Adipose tissue (tissue), 3 donors: ENCODE data around the gene FOXJ3. TPM values are rescaled to one million over a fixed set of nuclear protein-coding genes. Genes with fewer than 3 reads are reported as not detected.

Experiments used
- H3K27ac ChIP-seq: one replicate; pipeline ENCODE4 v1.5.1; 2013; ENCODE audit warnings: low read depth, low read length
- WGBS, 3 donors: extraction: QIAGEN DNeasy Blood & Tissue Kit; methylation state at CpG; one replicate each; pipeline ENCODE4 v1.1.7; 2013; 5-methylcytosine and 5-hydroxymethylcytosine counted together
- polyA plus RNA-seq, 3 donors: library from polyadenylated mRNA; stranded (reverse); fragments of 200-250 nt; gene quantifications; one replicate each; pipeline ENCODE4 v1.2.3, GENCODE V29; 2013
- donor health status: healthy with polysubstance abuse.
- donor health status: Bipolar disorder and iron deficiency.
- donor health status: healthy.

FOXJ3 gene
- polyA plus RNA-seq, 3 donors: 8.4 to 17.5 (median 13.0) TPM

DNA sequence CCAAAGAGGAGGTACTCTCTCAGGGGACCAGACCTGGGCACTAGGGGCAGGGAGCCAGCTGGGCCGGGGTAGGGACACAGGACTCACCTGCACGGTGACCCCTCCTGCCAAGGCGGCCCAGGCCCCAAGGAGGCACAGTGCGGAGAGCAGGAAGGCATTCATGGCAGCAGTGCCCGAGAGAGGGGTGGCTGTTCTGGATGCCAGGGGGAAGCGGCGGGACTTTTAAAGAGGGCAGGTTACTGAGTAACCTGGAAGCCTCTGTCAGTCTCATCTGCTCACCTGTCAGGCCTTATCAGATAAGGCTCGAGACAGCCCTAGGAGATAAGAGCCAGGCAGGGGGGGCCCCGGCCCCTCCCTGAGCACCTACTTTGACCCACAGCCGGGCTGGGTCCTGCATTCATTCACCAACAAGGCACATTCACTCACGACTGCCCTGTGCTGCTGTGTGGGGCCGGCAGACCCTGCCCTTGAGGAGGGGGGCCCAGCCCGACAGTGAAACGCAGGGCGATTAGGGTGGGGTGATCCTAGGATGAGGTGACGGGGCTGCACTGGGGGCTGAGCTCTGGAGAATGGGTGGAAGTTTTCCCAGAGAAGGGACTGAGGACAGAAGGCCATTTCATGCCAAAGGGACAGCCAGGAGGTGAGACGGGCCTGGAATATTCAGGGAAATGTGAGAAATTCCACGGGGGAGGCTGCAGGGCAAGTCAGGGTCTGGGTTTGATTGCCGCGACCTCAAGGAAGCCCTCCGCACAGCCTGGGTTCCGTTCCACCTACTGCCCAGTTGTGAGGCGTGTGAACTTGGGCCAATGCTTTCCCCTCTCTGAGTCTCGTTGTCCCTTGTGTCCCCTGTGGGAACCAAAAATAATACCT lies 170.2 kb downstream of the FOXJ3 start, which contains the start of gene GUCA2A:
TSS of gene GUCA2A (minus strand) at position 195 of the 870 bp plus-strand sequence. CDS start at position 162, 33 bp downstream.
- WGBS, 3 donors: 61 to 81% (median 77%) methylated on average over 24 of the region's 24 CpGs
- H3K27ac ChIP-seq: no peak within 1 kb of the TSS

DNA sequence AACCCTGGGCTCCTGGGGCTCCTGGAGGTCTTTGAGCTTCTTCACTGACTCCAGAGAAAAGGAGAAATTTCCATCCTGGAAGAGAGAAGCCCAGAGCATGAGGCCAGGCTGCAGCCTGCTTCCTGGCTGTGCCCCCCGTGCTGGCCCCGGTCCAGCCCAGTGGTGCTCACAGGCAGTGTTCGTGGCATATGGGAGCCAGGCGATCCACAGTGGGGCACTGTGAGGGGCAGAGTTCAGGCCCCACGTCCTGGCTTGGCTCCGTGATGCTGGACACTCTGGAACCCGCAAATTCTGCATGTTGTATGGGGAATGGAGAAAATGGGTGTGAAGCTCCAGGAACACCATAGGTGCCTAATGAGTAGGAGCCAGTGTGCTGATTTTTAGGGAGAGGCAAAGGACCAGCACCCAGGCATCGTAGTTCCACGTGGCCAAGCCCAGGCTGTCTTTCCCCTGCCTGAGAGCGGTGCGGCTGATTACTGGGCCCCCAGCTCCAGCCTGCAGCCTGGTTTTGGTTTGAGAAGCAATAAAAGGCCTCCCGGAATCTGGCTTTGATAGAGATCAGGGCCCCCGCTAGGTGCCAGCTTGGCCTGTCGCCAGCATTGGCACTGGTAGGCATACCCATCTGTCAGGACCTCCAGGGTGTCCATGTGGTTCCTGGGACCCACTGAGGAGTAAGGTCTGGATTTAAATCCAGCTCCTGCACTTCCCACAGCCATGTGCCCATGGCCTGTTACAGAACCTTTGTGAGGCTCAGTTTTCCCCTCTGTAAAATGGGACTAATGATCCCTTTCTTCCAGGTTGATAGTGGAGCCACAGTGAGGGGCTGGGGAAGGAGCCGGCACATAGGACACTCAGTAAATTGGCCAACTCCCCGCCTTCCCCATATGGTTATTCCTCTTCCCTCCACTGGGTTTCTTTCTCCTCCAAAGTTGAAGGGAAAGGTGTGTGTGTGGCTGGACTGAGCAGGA lies 171.2 kb downstream of the FOXJ3 start:
- WGBS, 3 donors: 83 to 89% (median 89%) methylated on average over 16 of the region's 16 CpGs
- H3K27ac ChIP-seq: no peak overlapping the region

DNA sequence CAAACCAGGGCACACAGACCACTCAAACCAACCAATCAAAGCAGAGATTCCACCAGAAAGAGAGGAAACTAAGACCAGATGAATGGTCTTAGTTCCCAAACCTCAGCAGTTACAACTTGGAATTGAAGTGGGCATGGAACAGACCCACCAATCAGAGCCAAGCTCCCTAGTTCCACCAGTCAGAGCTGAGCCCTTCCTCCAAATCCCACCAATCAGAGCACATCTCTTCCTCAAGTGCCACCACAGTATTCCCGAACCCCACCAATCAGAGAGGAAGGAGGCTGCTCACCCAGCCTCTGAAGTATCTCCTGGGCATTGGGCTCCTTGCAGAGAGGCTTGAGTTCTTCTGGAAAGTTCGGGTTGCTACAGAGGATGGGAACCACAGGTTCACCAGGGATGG lies 171.9 kb downstream of the FOXJ3 start:
- no peak overlapping the region for H3K27ac ChIP-seq
- WGBS, 3 donors: 84 to 94% (median 87%) methylated on average over 2 of the region's 2 CpGs

GRCh38 chr1:42162181-42162580 lies 172.9 kb downstream of the FOXJ3 start:
- 72 to 88% (median 81%) methylated on average over 5 of the region's 5 CpGs for WGBS, 3 donors
- no peak overlapping the region for H3K27ac ChIP-seq

- no peak overlapping the region for H3K27ac ChIP-seq
- 55 to 79% (median 71%) methylated on average over 2 of the region's 2 CpGs for WGBS, 3 donors
Measured at GRCh38 chr1:42158189-42158588, 176.8 kb downstream of the FOXJ3 start.

GRCh38 chr1:42157667-42158066 lies 177.4 kb downstream of the FOXJ3 start:
- WGBS, 3 donors: 47 to 70% (median 60%) methylated on average over 7 of the region's 7 CpGs
- H3K27ac ChIP-seq: no peak overlapping the region

GRCh38 chr1:42155362-42155761 lies 179.7 kb downstream of the FOXJ3 start:
- WGBS, 3 donors: 89 to 90% (median 90%) methylated on average over 12 of the region's 12 CpGs
- no peak overlapping the region for H3K27ac ChIP-seq

DNA sequence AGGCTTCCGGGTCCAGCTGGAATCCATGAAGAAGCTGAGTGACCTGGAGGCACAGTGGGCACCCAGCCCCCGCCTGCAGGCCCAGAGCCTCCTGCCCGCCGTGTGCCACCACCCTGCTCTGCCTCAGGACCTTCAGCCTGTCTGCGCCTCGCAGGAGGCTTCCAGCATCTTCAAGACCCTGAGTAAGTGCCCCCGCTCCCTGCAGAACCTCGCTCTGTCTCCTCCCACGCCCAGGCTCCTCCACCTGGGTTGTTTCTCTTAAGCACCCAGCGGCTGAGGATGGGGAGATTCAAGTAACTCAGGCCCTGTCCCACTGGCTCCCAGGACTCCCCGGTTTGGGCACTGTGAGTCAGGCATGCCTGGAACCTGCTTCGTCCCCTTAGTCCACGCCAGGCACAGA lies 180.3 kb downstream of the FOXJ3 start:
- WGBS, 3 donors: 88 to 96% (median 89%) methylated on average over 13 of the region's 13 CpGs

GRCh38 chr1:42153624-42154023 lies 181.4 kb downstream of the FOXJ3 start:
- WGBS, 3 donors: 72 to 81% (median 78%) methylated on average over 6 of the region's 6 CpGs
- H3K27ac ChIP-seq: no peak overlapping the region

More for the DNA sequence above, 180.3 kb downstream of the FOXJ3 start:
- no peak overlapping the region for H3K27ac ChIP-seq

- no peak within 1 kb of the TSS for H3K27ac ChIP-seq
- WGBS, 3 donors: 55 to 86% (median 84%) methylated on average over 12 of the region's 12 CpGs
Measured at GRCh38 chr1:42152907-42153600, 182.0 kb downstream of the FOXJ3 start, which contains the start of gene GUCA2B. Gene GUCA2B, plus strand, starts transcription at chr1:42153410. Its CDS starts 41 bp downstream, at chr1:42153451.

GRCh38 chr1:42152119-42152518 lies 182.9 kb downstream of the FOXJ3 start:
- 27 to 72% (median 70%) methylated on average over 3 of the region's 3 CpGs for WGBS, 3 donors
- H3K27ac ChIP-seq: no peak overlapping the region

GRCh38 chr1:42150651-42151050 lies 184.4 kb downstream of the FOXJ3 start:
- 72 to 88% (median 73%) methylated on average over 5 of the region's 5 CpGs for WGBS, 3 donors
- H3K27ac ChIP-seq: no peak overlapping the region

DNA sequence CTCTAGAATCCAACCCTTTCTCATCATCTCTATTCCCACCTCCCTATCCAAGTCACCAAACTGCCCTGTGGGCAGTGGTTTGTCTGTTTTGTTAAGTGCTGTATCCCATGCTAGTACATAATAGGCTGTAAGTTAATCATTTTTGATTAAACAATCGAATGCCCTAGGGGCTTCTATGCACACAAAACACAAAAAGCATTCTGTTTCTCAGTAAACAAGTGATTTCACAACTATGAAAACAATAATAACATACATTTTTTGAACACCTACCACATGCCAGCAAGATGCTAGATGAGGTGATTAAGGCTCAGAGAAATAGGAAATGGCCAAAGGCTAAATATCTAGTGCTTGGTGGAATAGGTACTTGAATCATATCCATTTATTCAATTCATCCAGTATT lies 186.9 kb downstream of the FOXJ3 start:
- 61 to 83% (median 74%) methylated on average over 1 of the region's 1 CpG for WGBS, 3 donors
- no peak overlapping the region for H3K27ac ChIP-seq

GRCh38 chr1:42146626-42147320 lies 188.3 kb downstream of the FOXJ3 start:
- WGBS, 3 donors: 10 to 20% (median 15%) methylated on average over 18 to 19 of the region's 19 CpGs
- no peak overlapping the region for H3K27ac ChIP-seq

GRCh38 chr1:42145764-42146625 lies 189.0 kb downstream of the FOXJ3 start:
- no peak overlapping the region for H3K27ac ChIP-seq
- 46 to 55% (median 51%) methylated on average over 35 to 41 of the region's 41 CpGs for WGBS, 3 donors

GRCh38 chr1:42145389-42145716 lies 189.7 kb downstream of the FOXJ3 start:
- 44 to 72% (median 52%) methylated on average over 8 of the region's 8 CpGs for WGBS, 3 donors

More at GRCh38 chr1:42145389-42145716, 189.7 kb downstream of the FOXJ3 start:
- no peak overlapping the region for H3K27ac ChIP-seq
